Measurements from ENCODE around the gene PLCB1. TPM values are rescaled to one million over a fixed set of nuclear protein-coding genes. Genes with fewer than 3 reads are reported as not detected.

Gene PLCB1
- total RNA-seq, 1 experiment from 2014 or later, result not detected

- Histone ChIP-seq H3K27ac (no peak overlapping the region), H3K79me2 (ENCODE audit: low read depth) (no peaks in the 10 kb centered on the region), H3K4me2 (no peak overlapping the region), H3K4me3 (no peak overlapping the region), H3K9me3 (ENCODE audit: insufficient read depth, low read depth) (no peaks in the 10 kb centered on the region), H4K20me1 (ENCODE audit: insufficient read depth) (no peaks in the 10 kb centered on the region; the same call in 1 of the 2 replicates), H3K4me1 (replicated peaks; ENCODE audit: insufficient read depth) (no peaks in the 10 kb centered on the region), H3F3A (ENCODE audit: insufficient read depth, low read depth) (no peaks in the 10 kb centered on the region), H3K27me3 (ENCODE audit: insufficient read depth, low read depth) (no peaks in the 10 kb centered on the region), H3K36me3 (ENCODE audit: low read depth) (no peaks in the 10 kb centered on the region), H3K9me2 (ENCODE audit: insufficient read depth) (no peaks in the 10 kb centered on the region), H2AFZ (no peak overlapping the region)
- ChIA-PET CTCF (no interaction called here), POLR2A (ENCODE audit: unreplicated experiment) (no interaction called here)
- TF ChIP-seq CTCF (conservative IDR thresholded peaks at IDR 0.05), result no peak
- no peak for TF ChIP-seq EZH2 (IDR thresholded peaks at IDR 0.05; ENCODE audit: low read depth)
- DNase-seq, result no peak
- BruUV-seq (replicated peaks), result no TSS peak
- intact Hi-C loops (cut with micrococcal nuclease; ENCODE audit: unreplicated experiment), result no loop called here
These were observed 273.0 kb downstream of the PLCB1 start for GRCh38 chr20:8404912-8405635.

GRCh38 chr20:8406391-8406790 is 274.3 kb downstream of the PLCB1 start:
- H3K4me1 ChIP-seq (replicated peaks; ENCODE audit: insufficient read depth), result no peaks in the 10 kb centered on the region

GRCh38 chr20:8408587-8409307 is 276.7 kb downstream of the PLCB1 start:
- Histone ChIP-seq H3K9me2 (ENCODE audit: insufficient read depth) (no peaks in the 10 kb centered on the region), H3K4me2 (no peak overlapping the region)

More at GRCh38 chr20:8406391-8406790, 274.3 kb downstream of the PLCB1 start:
- no peaks in the 10 kb centered on the region for H3K79me2 ChIP-seq (ENCODE audit: low read depth)
- no TSS peak for BruUV-seq (replicated peaks)
- H3K27ac ChIP-seq, result no peak overlapping the region
- no peaks in the 10 kb centered on the region for H3K9me2 ChIP-seq (ENCODE audit: insufficient read depth)
- TF ChIP-seq CTCF (conservative IDR thresholded peaks at IDR 0.05) (no peak), EZH2 (IDR thresholded peaks at IDR 0.05; ENCODE audit: low read depth) (no peak)
- H4K20me1 ChIP-seq (ENCODE audit: insufficient read depth), result no peaks in the 10 kb centered on the region; the same call in 1 of the 2 replicates
- ChIA-PET POLR2A (ENCODE audit: unreplicated experiment) (no interaction called here), CTCF (no interaction called here)
- no peak for DNase-seq
- intact Hi-C loops (cut with micrococcal nuclease; ENCODE audit: unreplicated experiment), result no loop called here
- no peak overlapping the region for H3K4me2 ChIP-seq
- H3K4me3 ChIP-seq, result no peak overlapping the region
- no peaks in the 10 kb centered on the region for H3K9me3 ChIP-seq (ENCODE audit: insufficient read depth, low read depth)
- no peaks in the 10 kb centered on the region for H3K36me3 ChIP-seq (ENCODE audit: low read depth)
- H3K27me3 ChIP-seq (ENCODE audit: insufficient read depth, low read depth), result no peaks in the 10 kb centered on the region
- H3F3A ChIP-seq (ENCODE audit: insufficient read depth, low read depth), result no peaks in the 10 kb centered on the region
- no peak overlapping the region for H2AFZ ChIP-seq

More at GRCh38 chr20:8408587-8409307, 276.7 kb downstream of the PLCB1 start:
- H2AFZ ChIP-seq, result no peak overlapping the region
- no peaks in the 10 kb centered on the region for H3K79me2 ChIP-seq (ENCODE audit: low read depth)
- ChIA-PET POLR2A (ENCODE audit: unreplicated experiment) (no interaction called here), CTCF (no interaction called here)
- no peaks in the 10 kb centered on the region for H3F3A ChIP-seq (ENCODE audit: insufficient read depth, low read depth)
- no peak for TF ChIP-seq EZH2 (IDR thresholded peaks at IDR 0.05; ENCODE audit: low read depth)
- TF ChIP-seq CTCF (conservative IDR thresholded peaks at IDR 0.05), result no peak
- H3K27me3 ChIP-seq (ENCODE audit: insufficient read depth, low read depth), result no peaks in the 10 kb centered on the region
- intact Hi-C loops (cut with micrococcal nuclease; ENCODE audit: unreplicated experiment), result no loop called here
- no peaks in the 10 kb centered on the region; the same call in 1 of the 2 replicates for H4K20me1 ChIP-seq (ENCODE audit: insufficient read depth)
- no peak for DNase-seq
- H3K4me1 ChIP-seq (replicated peaks; ENCODE audit: insufficient read depth), result no peaks in the 10 kb centered on the region
- H3K27ac ChIP-seq, result no peak overlapping the region
- no peaks in the 10 kb centered on the region for H3K9me3 ChIP-seq (ENCODE audit: insufficient read depth, low read depth)
- no peak overlapping the region for H3K4me3 ChIP-seq
- BruUV-seq (replicated peaks), result no TSS peak
- H3K36me3 ChIP-seq (ENCODE audit: low read depth), result no peaks in the 10 kb centered on the region

Data from PC-9 (cell line).